Epithelial cell of proximal tubule (primary cell): ENCODE results near the gene PPP1R3E. TPM values are rescaled to one million over a fixed set of nuclear protein-coding genes. Genes with fewer than 3 reads are reported as not detected.
"Not testable (repeated sequence)": the region's sequence is repeated elsewhere in the genome, so short reads cannot be mapped to it uniquely, and the experiment has no call there.

Source experiments
- DNase-seq: peaks from one replicate; pipeline ENCODE4 v3.0.0-alpha.2; 2011; ENCODE audit warnings: low read depth
- H3K4me3 ChIP-seq: 2 replicates; pipeline ENCODE4 v1.5.1; 2011; ENCODE audit warnings: low read depth, mild to moderate bottlenecking, low read length
- total RNA-seq: library from RNA; depleted of rRNA; stranded (reverse); fragments of >200 nt; gene quantifications from 2 replicates; pipeline ENCODE4 v1.2.3, GENCODE V29; 2015
- TF ChIP-seq, protein P1 (sequence below): conservative IDR thresholded peaks from 2 replicates; pipeline ENCODE4 v1.5.1; 2012; ENCODE audit warnings: low read depth, mild to moderate bottlenecking, low read length

Gene PPP1R3E
- total RNA-seq, 1 donor from 2014 or later = 1.6 TPM

DNA sequence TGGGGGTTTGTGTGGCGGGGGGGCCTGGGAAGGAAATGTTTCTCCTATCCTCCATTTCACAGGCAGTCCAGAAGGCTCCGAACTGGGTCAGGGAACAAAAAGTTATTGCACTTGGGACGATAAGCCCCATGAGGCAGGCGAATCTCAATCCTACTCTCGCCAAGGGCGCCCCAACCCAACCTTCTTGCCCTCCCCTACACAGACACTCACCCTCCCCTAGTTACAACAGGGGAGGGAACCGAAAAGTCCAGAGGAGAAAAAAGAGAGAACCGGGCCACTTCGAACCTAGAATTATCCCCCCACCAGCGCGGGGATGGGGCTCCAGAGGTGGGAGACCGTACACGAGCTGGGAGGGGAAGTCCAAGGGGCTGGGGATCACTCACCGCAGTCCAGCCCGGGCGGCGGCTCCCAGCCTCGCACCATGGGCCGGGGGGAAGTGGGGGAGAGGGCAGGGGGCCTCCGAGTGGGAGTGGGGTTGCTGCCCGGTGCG, 17.1 kb downstream of the PPP1R3E start:
- no peak for DNase-seq
- H3K4me3 ChIP-seq = peak overlapping the region; percentile 98
- TF ChIP-seq, protein P1, sequence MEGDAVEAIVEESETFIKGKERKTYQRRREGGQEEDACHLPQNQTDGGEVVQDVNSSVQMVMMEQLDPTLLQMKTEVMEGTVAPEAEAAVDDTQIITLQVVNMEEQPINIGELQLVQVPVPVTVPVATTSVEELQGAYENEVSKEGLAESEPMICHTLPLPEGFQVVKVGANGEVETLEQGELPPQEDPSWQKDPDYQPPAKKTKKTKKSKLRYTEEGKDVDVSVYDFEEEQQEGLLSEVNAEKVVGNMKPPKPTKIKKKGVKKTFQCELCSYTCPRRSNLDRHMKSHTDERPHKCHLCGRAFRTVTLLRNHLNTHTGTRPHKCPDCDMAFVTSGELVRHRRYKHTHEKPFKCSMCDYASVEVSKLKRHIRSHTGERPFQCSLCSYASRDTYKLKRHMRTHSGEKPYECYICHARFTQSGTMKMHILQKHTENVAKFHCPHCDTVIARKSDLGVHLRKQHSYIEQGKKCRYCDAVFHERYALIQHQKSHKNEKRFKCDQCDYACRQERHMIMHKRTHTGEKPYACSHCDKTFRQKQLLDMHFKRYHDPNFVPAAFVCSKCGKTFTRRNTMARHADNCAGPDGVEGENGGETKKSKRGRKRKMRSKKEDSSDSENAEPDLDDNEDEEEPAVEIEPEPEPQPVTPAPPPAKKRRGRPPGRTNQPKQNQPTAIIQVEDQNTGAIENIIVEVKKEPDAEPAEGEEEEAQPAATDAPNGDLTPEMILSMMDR = no peak

DNA sequence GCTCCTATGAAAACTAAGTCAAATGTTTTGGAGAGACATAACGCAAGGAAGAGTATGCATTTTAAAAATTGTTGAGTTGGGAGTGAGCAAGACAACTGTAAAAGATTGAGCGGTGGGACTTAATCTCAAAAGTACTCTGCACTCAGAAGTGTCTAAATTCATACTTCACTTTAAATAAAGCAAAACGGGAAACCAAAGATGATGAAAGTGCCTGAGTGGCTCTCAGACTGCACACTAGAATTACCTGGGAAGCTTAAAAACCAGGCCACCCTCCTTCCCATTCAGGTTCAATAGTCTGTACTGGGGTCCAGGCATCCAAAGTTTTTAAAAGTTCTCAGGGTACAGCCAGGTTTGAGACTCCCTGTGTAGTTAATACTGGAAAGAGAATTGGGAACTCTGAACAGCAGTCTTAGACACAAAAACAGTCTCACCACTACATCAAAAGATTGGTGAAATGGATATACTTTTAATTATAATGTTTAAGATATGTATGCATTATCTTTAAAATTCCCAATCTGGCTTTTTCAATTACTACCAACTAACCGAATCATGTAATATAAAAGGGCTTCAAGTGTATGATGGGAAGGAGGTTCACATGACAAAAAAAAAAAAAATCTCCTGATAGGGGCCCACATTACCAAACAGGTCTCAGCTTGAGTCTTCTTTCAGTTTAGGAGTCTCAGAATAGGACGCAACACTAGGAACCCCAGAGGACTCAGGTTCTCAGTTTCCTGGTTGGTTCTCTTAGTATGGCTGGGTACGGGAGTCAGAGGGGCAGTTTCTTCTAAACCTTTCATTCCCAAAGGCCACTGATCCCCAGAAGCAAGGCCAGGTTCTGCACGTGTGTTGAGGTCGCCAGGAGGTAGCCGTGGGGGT, 17.8 kb downstream of the PPP1R3E start:
- TF ChIP-seq, protein P1 = no peak
- no peak for DNase-seq
- peak overlapping the region; percentile 98 for H3K4me3 ChIP-seq

DNA sequence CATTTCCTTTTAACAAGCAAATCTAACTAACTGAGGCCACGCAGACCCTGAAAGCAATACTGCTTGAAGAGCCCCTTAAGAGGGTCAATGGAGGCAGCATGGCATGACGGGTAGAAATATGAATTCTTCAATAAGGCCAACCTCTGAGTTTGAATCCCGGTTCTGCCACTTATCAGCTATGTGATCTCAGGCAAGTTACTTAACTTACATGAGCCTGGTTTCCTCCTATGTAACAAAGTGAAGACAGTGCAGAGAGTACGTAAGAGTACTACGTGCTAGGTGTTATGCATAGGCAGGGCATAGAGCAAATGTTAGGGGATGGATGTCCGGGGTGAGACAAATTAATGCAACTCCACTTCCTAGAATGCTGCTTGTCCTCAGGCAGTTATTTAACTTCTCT, 21.4 kb downstream of the PPP1R3E start:
- no peak for DNase-seq
- TF ChIP-seq, protein P1 = no peak
- no peak overlapping the region for H3K4me3 ChIP-seq

DNA sequence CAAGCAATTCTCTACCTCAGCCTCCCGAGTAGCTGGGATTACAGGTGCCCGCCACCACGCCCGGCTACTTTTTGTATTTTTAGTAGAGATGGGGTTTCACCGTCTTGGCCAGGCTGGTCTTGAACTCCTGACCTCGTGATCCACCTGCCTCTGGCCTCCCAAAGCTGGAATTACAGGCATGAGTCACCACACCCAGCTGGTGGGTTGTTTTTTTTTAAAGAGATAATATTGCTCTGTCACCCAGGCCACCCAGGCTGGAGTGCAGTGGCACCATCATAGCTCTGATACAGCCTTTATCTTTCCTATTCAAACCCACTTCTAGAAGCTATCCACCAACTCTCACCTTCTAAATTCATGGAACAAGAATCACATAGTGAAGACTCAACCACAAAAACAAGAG, 24.7 kb downstream of the PPP1R3E start:
- not testable (repeated sequence) for H3K4me3 ChIP-seq, DNase-seq

DNA sequence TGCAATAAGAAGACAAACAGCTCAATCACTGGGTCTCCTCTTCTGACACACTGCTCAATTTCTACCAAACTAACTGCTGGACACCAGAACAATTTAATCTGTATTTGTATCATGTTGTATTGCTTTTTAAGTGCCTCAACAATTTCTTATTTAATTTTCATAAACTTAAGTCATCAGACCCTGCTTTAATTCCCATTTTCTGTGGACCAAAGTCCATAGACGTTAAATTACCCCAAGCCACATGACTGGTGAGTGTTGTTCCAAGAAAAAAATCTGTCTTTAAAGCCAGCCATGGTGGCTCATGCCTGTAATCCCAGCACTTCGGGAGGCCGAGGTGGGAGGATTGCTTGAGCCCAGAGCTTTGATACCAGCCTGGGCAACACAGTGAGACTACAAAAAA, 25.5 kb downstream of the PPP1R3E start:
- no peak overlapping the region for H3K4me3 ChIP-seq
- TF ChIP-seq, protein P1 = no peak
- DNase-seq = no peak

DNA sequence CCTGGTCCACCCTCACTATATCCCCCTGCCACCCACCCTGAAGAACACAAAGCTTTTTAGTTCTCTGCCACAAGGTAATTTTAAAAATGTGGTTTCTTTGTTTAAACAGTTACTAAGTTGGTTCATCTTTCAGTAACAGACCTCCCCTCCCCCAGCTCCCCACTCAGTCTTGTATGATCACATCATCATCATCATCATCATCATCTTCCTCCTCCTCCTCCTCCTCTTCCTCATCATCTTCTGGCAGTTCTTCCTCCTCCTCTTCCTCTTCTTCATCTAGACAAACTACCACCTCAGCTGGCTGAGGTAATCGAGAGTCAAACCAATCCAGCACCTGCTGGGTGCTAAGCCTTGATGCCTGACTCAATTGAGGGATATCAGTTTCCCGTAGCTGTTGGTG, 27.2 kb downstream of the PPP1R3E start:
- TF ChIP-seq, protein P1 = no peak
- DNase-seq = no peak
- no peak overlapping the region for H3K4me3 ChIP-seq

DNA sequence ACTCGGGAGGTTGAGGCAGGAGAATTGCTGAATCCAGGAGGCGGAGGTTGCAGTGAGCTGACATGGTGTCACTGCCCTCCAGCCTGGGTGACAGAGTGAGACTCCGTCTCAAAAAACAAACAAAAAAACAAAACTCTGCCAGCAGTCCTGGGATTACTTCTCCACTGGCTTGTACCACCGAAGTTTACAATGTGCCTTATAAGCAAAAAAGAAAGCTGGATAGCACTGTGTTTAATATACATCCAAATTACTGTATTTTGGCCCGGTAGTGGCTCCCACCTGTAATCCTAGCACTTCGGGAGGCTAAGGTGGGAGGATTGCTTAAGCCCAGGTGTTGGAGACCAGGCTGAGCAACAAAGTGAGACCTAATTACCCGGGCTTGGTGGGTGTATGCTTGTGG, 33.5 kb downstream of the PPP1R3E start:
- DNase-seq = no peak
- TF ChIP-seq, protein P1 = no peak
- no peak overlapping the region for H3K4me3 ChIP-seq

DNA sequence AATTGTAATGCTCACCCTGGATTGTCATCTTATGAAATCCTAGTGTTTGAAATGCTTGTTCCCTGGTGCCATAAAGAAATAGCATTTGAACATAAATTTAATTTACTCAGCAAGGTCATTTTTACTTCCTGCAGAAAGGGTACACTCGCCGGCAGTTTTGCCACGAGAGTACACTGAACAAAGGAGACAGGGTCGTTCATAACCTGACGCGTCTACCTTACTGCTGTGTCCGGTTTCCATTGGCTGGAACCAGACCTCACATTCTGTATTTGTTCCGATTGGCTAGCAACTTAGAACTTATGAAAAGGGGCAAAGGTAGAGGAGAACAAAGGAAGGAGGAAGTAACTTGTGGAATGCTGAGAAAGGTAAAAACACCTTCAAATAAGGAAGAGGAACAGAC, 41.8 kb downstream of the PPP1R3E start:
- not testable (repeated sequence) for DNase-seq, H3K4me3 ChIP-seq
